22Rv1 (cell line): ENCODE results near the gene CPT1A.

Experiments used
- H3K27ac ChIP-seq: fragments of 450-650 bp; 2 replicates; pipeline ENCODE4 v1.5.1; 2017
- CTCF ChIP-seq: fragments of 450-650 bp; IDR thresholded peaks from 2 replicates; pipeline ENCODE4 v1.5.1; 2017; ENCODE audit warnings: mild to moderate bottlenecking
- ZFX ChIP-seq: fragments of 450-650 bp; IDR thresholded peaks from 2 replicates; pipeline ENCODE4 v1.6.1; 2017; ENCODE audit warnings: antibody characterized with exemption, borderline replicate concordance

CPT1A gene

GRCh38 chr11:68748061-68748460 lies 93.7 kb downstream of the CPT1A start:
- no peak overlapping the region for H3K27ac ChIP-seq

GRCh38 chr11:68743539-68743938 lies 98.2 kb downstream of the CPT1A start:
- H3K27ac ChIP-seq = no peak overlapping the region
- TF ChIP-seq CTCF = no peak
- no peak for TF ChIP-seq ZFX

More at GRCh38 chr11:68748061-68748460, 93.7 kb downstream of the CPT1A start:
- TF ChIP-seq ZFX (no peak), CTCF (no peak)

GRCh38 chr11:68741463-68741862 lies 100.3 kb downstream of the CPT1A start:
- no peak overlapping the region for H3K27ac ChIP-seq
- TF ChIP-seq CTCF (no peak), ZFX (no peak)

GRCh38 chr11:68735646-68736045 lies 106.1 kb downstream of the CPT1A start:
- H3K27ac ChIP-seq = no peak overlapping the region
- TF ChIP-seq ZFX (no peak), CTCF (no peak)

GRCh38 chr11:68735125-68735524 lies 106.6 kb downstream of the CPT1A start:
- H3K27ac ChIP-seq = no peak overlapping the region
- no peak for TF ChIP-seq ZFX
- TF ChIP-seq CTCF = no peak

GRCh38 chr11:68734111-68734510 lies 107.6 kb downstream of the CPT1A start:
- no peak for TF ChIP-seq CTCF
- no peak for TF ChIP-seq ZFX
- no peak overlapping the region for H3K27ac ChIP-seq

- TF ChIP-seq CTCF = no peak; the same call in 1 of the 2 replicates
- TF ChIP-seq ZFX = no peak
- H3K27ac ChIP-seq = no peak overlapping the region
These were observed 113.9 kb downstream of the CPT1A start for GRCh38 chr11:68727783-68728182.
